Measurements from ENCODE around the gene ZNF670.
A peak's percentile ranks its signal among the peaks of the same experiment; 100 is the strongest.

ZNF670 gene

GRCh38 chr1:247103859-247104591, 25.4 kb upstream of the ZNF670 start, which contains the start of gene ZNF669:
Gene ZNF669 (minus strand): TSS chr1:247104356. CDS start chr1:247104199, 157 bp downstream.
- DNase-seq (ENCODE audit: low spot score): peak; percentile 89

GRCh38 chr1:247102381-247102780, 23.8 kb upstream of the ZNF670 start:
- DNase-seq (ENCODE audit: low spot score): no peak

- no peak for DNase-seq (ENCODE audit: low spot score)
These were observed 22.2 kb upstream of the ZNF670 start for GRCh38 chr1:247100676-247101279.

- no peak for DNase-seq (ENCODE audit: low spot score)
These were observed 18.3 kb upstream of the ZNF670 start for GRCh38 chr1:247096958-247097357.

GRCh38 chr1:247096544-247096943, 17.9 kb upstream of the ZNF670 start:
- DNase-seq (ENCODE audit: low spot score): no peak

- DNase-seq (ENCODE audit: low spot score): no peak
These were observed 17.5 kb upstream of the ZNF670 start for GRCh38 chr1:247096112-247096511.

- DNase-seq (ENCODE audit: low spot score): no peak
These were observed 11.8 kb upstream of the ZNF670 start for GRCh38 chr1:247090455-247090854.

- DNase-seq (ENCODE audit: low spot score): no peak
These were observed 11.2 kb upstream of the ZNF670 start for GRCh38 chr1:247089616-247090375.

- DNase-seq (ENCODE audit: low spot score): no peak
These were observed 10.4 kb upstream of the ZNF670 start for GRCh38 chr1:247088967-247089366.

- DNase-seq (ENCODE audit: low spot score): no peak
These were observed 8.6 kb upstream of the ZNF670 start for GRCh38 chr1:247087256-247087655.

- DNase-seq (ENCODE audit: low spot score): no peak
These were observed 6.7 kb upstream of the ZNF670 start for GRCh38 chr1:247085310-247085709.

GRCh38 chr1:247084771-247085170, 6.2 kb upstream of the ZNF670 start:
- DNase-seq (ENCODE audit: low spot score): no peak

GRCh38 chr1:247079141-247079874, 697 bp upstream of the ZNF670 start:
- DNase-seq (ENCODE audit: low spot score): no peak

- DNase-seq (ENCODE audit: low spot score): no peak
These were observed 744 bp downstream of the ZNF670 start for GRCh38 chr1:247077876-247078257.

- DNase-seq (ENCODE audit: low spot score): no peak
These were observed 1.4 kb downstream of the ZNF670 start for GRCh38 chr1:247077213-247077612.

GRCh38 chr1:247070645-247071044, 8.0 kb downstream of the ZNF670 start:
- DNase-seq (ENCODE audit: low spot score): no peak

GRCh38 chr1:247064304-247064703, 14.3 kb downstream of the ZNF670 start:
- no peak for DNase-seq (ENCODE audit: low spot score)

GRCh38 chr1:247060771-247061170, 17.8 kb downstream of the ZNF670 start:
- DNase-seq (ENCODE audit: low spot score): no peak

- no peak for DNase-seq (ENCODE audit: low spot score)
These were observed 22.5 kb downstream of the ZNF670 start for GRCh38 chr1:247056071-247056470.

- DNase-seq (ENCODE audit: low spot score): no peak
These were observed 23.6 kb downstream of the ZNF670 start for GRCh38 chr1:247054992-247055415.

- no peak for DNase-seq (ENCODE audit: low spot score)
These were observed 30.9 kb downstream of the ZNF670 start for GRCh38 chr1:247047702-247048101.

- DNase-seq (ENCODE audit: low spot score): no peak
These were observed 31.4 kb downstream of the ZNF670 start for GRCh38 chr1:247047260-247047659.

Data from CD4-positive, alpha-beta T cell treated with Interleukin-15 for 4 hours (primary cell).